GM19328 (cell line): ENCODE results near the gene TRMT44.
A peak's percentile ranks its signal among the peaks of the same experiment; 100 is the strongest.

Experiments
- ATAC-seq: cut with Tn5 transposase; IDR thresholded peaks from one replicate; pipeline ENCODE4 v1.9.1; 2021; ENCODE audit warnings: mild to moderate bottlenecking, moderate library complexity; ENCODE audit not compliant: unreplicated experiment

Gene TRMT44

DNA sequence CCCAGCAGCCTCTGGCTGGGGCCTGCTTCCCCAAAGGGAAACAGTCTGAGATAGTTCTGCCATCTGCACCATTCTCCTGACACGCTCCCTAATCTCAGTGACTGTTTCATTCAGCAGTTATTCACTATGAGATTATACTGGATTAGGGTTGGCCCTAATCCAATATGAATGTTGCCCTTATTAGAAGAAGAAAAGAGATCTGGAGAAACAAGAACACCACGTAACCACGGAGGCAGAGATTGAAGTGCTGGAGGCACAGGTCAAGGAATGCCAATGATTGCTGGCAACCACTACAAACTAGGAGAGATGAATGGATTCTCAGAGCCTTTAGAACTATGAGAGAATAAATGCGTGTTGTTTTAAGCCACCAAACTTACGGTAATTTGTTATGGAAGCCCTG is 7.4 kb upstream of the TRMT44 start:
- no peak for ATAC-seq

DNA sequence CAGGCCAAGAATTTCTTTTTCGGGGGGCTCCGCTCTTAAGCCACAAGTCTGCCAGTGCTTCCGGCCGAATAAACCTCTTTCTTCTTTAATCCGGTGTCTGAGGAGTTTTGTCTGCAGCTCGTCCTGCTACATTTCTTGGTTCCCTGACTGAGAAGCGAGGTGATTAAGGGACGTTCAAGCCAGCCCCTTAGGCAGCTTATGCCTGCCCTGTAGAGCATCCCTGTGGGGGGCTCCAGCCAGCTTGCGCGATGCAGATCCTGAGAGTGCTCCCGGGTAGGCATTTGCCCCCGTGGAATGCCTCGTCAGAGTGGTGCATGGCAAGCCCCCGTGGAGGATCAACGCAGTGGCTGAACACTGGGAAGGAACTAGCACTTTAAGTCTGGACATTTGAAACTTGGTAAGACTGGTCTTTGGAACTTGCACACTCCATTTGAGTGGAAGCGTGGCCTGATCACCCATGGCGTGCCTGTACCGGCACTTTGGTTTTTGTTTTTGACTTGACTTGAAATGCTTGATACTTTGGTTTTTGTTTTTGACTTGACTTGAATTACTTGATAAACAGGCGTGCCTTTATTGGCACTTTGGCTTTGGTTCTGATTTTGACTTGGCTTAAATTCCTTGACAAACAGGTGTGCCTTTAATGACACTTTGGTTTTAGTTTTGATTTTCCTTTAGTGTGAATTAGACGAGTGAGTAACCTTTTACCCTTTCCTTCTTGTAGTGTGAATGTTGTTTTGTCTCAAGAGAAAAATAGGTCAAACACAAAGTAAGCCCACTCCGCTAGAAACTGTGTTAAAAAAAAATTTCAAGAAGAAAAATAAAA is 6.1 kb upstream of the TRMT44 start:
- no peak for ATAC-seq

DNA sequence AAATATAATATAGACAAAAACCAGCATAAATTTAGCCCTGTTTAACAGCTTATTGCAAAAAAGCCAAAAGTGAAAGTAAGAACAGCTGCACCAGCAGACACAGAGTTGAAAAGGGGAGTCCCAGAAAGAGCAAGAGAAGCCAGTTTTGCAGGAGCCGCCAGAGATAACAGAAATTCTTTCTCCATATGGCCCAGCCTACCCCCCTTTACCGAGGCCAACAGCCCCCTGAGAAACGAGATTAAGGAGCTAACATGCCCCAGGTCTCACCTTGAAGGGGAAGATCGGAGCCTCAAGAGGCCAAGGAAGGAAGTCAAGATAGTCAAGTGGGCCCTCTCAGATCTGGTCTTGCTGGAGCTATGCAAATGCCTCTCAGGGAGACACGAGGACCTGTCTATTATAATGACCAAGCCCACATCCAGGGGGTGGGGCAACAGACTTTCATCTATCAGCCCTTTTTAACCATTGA is 4.9 kb upstream of the TRMT44 start:
- ATAC-seq, result peak; percentile 58

DNA sequence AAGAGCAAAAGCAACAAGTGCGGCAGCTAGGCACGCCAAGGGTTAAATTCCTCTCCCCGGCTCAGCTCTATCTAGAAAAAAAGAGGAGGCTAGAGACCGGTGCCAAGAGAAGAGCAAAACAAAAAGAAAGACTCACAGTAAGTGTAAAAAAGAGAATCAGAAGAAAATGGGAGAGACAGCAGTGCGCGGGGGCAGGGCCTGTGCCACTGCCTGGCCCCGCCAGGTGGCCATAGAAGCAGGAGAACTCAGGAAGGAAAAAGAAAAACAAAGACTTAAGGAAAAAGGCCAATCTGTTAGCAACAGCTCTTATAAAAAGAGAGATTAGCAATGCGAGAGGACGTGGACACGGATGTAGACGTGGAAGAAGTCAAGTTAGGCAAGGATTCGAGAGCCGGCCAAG is 3.3 kb upstream of the TRMT44 start:
- ATAC-seq, result no peak

DNA sequence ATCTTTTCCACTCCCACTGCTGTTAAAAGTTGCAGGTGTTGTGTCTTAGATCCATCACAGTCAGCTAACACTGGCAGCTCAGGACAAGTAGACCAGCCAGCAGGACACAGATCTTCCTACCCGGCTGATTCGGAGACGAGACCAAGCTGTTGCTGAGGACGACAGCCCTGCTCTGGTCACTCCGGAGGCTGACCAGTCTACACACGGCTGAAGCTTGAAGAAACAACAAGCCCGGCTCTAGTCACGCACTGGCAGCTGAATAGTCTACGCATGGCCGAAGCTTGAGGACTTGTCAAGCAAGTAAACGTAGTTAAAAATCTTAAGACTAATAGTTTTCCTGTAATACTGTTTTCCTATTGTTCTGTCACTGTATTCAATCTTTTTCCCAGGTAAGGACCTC is 1.8 kb upstream of the TRMT44 start:
- no peak for ATAC-seq

DNA sequence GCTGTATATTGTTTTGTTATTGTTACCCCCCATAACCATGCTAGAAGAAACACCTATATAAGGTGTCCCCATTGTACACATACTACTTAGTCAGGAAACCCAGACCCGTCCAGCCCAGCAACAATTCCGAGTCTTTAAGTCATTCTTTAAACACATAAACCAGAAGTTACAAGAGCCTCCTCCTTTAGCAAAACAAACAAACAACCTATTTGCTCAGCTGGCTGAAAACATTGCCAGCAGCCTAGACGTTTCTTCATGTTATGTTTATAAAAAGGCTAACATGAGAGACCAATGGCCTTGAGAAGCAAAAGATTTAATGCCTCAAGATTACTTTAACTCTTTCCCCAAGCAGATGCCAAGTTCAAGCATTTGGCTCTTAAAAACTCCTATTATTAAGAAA is 1.4 kb upstream of the TRMT44 start:
- ATAC-seq, result no peak

DNA sequence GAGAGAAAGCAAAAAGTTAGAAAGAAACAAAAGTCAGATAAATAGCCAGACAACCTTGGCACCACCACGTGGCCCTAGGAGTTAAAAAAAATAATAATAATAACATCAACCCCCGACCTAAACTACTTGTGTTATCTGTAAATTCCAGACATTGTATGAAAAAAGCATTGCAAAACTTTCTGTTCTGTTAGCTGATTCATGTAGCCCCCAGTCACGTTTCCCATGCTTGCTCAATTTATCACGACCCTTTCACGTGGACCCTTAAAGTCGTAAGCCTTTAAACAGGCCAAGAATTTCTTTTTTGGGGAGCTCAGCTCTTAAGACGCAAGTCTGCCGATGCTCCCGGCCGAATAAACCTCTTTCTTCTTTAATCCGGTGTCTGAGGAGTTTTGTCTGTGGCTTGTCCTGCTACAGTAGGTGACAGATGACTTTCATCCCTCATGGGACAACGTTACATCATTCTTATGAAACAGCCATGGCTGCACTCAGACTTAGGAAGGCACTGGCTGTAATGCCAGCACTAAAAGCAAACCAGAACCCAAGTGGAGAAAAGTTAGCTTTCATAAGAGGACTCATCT is 574 bp upstream of the TRMT44 start:
- peak; percentile 3 for ATAC-seq

DNA sequence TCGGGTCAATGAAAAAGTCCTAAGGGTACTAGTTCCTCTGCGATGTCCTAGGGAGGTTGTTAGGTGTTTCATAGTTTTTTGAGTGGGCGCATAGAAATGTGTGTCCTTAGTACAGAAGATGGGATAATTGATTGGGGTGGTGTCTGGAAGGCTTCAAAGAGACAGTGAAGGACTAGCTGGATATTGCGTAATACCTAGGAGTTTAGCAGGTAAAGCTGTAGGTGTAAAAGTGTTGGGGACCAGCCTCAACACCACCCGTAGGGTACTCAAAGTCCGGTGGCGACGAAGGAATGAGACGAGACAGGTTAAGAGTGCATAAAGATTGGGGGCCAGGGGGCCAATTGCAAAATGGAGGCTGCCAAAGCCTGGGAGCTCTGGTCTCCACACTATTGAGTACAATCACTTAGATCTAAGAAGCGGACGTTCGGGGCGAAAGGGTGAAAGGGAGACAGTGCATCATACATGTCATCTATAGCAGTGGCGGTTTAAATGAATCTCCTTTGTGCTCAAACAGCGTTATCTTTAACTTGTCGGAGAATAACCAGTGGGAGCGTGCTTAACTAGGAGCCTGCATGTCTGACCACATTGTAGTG is 1.0 kb downstream of the TRMT44 start:
- no peak for ATAC-seq

DNA sequence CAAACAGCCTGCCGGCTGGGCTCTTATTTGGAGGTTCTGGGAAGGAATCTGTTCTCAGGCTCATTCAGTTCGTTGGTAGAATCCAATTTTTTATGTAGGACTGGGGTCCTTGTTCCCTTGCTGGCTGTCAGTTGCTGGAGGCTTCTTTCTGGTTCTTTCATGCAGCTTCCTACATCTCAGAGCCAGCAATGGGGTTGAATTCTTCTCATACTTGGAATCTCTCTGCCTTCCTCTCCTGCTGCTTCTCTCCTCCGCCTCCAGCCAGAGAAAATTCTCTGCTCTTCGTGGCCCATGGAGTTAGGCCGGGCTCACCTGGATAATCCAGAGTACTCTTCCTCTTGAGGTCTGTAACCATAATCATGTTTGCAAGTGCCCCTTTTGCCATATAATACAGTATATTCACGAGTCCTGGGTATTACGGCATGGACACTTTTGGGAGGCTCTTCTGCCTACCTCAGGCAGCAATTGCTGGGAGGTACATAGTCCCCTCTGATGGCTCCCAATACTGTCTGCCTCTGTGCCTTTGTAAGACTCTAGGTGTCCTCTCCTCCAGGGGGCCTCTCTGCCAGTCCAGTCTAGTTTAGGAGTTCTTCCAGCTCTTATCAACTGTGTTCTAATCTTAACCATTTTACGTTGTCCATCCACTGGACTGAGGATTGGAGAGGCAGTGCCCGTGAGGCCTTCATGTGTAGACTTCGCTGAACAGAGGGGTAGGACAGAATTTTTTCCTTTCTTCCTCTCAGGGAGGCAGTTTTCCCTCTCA is 2.2 kb downstream of the TRMT44 start:
- no peak for ATAC-seq

DNA sequence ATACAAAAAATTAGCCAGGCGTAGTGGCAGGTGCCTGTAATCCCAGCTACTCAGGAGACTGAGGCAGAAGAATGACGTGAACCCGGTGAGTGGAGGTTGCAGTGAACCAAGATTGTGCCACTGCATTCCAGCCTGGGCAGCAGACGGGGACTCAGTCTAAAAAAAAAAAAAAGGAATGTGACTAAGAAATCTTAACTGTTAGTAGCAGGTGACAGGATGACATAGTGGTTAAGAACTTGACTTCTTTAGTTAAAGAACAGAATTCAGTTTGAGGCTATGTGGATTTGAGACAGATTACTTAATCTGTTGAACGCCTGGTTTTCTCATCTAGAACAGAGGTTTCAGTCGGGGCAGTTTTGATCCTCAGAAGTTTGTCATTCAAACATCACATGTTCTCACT is 3.2 kb downstream of the TRMT44 start:
- no peak for ATAC-seq

DNA sequence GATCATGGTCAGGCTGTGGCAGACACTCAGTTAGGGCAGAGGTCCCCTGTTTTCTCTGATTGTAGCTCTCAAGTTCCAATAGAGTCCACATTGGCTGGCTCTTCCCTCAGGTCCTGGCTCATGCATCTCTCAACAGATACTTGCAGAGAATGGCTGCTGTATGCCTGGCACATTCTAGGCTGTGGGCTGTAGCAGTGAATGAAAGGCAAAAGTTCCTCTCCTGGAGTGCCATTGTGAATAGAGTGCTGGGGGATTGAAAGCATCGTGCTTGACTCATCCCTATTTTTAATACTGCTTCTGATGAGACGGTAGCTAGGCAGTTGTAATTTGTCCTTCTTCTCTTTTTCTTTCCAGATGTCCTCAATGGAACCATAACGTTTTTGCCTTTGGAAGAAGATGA is 5.5 kb downstream of the TRMT44 start:
- ATAC-seq, result no peak

DNA sequence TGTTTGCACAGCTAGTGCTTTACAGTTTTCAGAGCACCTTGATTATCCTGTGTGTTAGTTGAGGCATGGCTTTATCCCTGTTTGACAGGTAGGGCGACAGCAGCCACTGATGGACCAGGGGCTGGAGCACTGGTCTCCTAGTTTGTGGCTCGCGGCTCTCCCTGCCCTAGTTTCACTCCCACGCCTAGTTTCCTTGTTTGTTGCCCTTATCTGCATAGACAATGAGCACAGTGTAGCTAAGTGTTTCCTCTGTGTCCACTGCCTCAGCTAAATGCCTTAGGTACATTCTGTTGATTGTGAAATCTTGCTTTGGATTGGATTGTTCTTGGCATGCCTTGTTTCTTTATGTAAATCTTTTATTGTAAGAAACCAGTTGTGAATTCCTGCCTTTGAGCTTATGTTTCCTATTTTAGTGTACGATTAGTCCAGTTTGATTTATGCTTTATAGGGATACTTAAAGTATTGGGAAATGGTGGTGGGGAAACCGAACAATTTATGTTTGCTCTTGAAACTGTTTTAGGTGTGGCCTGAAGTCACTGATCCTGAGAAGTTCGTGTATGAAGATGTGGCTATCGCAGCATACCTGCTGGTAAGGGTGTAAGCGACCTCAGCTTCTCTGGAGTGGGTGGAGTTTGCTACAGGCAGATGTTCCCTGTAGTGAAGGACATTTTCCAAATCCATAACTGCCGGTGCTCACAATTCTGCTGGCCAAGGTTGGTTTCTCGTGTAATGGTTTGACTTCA is 11.0 kb downstream of the TRMT44 start:
- ATAC-seq, result no peak

DNA sequence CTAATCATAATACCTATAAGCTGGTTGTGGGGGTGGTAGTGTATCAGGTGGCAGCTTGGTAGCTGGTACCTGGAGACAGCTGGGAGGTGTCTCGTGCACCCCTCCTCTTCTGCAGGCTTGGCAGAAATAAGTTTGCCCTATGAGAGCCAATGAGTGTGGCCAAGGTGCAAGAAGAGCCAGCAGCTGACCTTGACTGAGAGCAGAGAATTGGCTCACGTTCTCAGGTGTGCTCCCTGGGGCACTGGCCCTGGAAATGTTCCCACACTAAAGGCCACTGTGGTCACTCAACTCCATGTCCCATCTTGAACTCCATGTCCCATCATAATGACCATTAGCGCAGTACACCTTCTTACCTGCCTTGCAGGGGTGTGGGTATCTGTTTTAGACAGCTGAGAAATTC is 13.4 kb downstream of the TRMT44 start:
- ATAC-seq, result no peak

DNA sequence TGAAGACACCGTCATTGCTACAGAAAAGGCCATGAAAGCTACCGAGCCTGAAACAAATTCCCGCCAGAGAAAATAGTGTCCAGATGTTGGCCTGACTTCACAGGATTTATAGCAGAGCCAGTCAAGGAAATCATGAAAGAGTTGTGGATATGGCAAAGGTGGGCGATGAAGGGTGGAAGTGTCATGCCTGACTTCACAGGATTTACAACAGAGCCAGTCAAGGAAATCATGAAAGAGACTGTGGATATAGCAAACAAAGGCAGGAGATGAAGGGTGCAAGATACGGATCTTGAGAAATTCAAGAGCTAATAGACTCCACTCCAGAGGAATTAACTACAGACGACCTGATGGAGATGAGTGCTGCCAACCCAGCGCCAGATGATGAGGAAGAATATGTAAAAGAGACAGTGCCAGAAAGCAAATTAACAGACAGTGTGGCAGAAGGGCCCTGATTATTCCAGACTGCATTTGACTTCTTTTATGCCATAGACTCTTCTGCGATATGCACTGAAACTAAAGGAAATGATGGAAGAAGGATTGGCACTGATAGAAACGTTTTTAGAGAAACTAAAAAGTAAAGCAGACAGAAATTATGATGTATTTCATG is 17.2 kb downstream of the TRMT44 start:
- no peak for ATAC-seq

DNA sequence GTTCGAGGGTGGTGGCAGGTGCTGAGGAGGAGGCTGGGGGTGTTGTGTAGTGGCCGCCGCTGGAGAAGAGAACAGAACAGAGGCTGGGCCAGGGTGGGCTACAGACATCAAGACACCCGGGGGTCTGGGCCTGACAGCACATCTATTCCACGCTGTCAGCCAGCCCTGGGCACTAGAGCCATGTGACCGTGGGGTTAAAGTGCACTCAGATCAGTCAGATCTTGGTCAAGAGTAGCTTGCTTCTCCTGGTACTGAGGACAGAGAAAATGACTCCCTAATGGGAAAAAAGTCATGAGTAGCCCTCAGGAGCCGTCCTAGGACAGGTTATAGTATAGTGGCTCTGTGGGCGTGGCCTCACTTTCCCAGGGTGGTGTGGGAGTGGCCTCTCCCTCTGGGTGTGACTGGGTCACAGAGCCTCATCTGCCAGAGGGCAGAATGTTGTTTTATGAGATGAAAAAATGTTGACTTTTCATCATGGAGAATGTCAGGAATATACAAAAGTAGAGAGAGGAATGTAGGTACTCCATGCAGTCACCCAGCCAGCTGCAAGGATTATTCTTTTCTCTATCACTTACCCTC is 19.4 kb downstream of the TRMT44 start:
- ATAC-seq, result no peak

DNA sequence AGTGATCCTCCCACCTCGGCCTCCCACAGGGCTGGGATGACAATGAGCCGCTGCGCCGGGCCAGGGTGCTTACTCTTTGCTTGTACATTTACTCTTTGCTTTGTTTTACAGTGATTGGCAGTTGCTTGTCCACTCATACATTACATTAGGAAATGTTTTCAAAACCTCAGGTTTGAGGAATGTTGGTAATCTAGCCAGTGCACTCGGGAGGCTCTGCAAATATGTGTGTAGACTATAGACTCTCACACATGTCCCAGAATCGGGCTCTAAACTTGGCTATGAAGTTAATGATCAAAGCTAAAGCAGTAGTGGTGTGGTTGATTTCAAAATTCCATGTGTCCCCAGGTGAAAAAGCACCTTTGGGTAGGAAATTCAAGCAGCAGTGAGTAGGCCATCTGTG is 20.5 kb downstream of the TRMT44 start:
- no peak for ATAC-seq

DNA sequence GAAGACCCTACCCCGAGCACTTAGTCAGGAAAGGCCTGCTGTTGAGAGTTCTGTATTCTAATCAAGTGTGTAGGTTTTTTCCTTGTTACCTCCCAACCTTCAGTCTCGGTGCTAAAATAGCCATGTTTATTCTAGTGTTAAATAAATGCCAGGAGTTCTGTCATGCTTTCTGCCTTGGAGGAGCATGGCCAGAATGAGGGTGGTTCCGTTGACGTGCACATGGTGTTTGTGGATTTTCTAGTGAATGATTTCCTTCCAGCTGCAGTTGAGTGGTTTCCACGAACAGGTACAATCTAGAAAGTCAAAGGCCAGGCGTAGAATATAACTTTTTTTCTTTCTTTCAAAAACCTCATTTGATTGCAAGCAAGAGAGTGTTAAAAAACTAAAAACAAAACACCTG is 21.0 kb downstream of the TRMT44 start:
- ATAC-seq, result no peak

DNA sequence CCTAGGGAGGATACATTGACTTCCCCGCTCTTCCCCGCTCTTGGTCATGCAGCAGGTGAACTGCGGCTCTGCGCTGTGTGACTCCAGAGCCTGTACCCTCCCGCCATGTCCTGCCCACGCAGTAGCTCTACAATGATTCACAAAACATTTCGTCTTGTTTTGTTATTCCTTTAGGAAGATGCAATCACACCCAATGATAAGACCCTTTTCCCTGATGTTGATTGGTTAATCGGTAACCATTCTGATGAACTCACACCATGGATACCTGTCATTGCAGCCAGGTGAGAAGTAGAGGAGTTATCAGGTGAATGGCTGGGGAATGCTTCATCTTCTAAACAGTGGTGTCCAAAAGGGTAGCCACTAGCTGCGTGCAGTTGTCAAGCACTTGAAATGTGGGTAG is 23.2 kb downstream of the TRMT44 start:
- no peak for ATAC-seq

DNA sequence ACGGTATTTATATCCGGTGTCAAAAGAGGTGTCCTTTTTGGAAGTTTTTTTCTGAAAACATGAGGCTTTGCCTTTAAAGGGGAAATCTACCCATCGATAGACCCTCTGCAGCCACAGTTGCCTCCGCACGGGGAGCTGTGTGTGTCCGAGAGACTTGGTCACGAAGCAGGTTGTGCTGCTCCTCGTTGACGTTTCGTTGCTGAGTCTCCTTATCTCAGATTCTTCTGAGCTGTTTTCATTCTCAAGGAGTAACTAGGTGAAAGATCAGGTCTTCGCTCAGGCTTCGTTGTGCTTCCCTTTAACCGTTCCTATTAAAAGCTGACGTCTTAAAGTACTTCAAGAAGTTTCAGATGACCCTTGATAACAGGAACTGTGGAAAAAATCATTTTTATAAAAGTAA is 23.8 kb downstream of the TRMT44 start:
- no peak for ATAC-seq
